Uterus (tissue), 4 donors: Measurements from ENCODE around the gene ZNF790. TPM values are rescaled to one million over a fixed set of nuclear protein-coding genes. Genes with fewer than 3 reads are reported as not detected.

Experiments used
- DNase-seq, 2 donors: peaks; one replicate each; pipeline ENCODE4 v3.0.0-alpha.2; 2019 to 2020
- H3K27ac ChIP-seq, 2 donors: fragments of 200-600 bp; sonication (generic); 1 replicate in 1 of 2; 2 replicates in 1 of 2; pipeline ENCODE4 v1.5.1; 2016 to 2018
- H3K27me3 ChIP-seq, 2 donors: fragments of 200-600 bp; sonication (generic); one replicate each; pipeline ENCODE4 v1.5.1; 2018 to 2019; ENCODE audit warnings: control low read depth in 1 of 2
- H3K36me3 ChIP-seq, 2 donors: fragments of 200-600 bp; sonication (generic); one replicate each; pipeline ENCODE4 v1.5.1; 2019; ENCODE audit warnings: control low read depth in 1 of 2
- H3K4me1 ChIP-seq, 2 donors: fragments of 200-600 bp; sonication (generic); one replicate each; pipeline ENCODE4 v1.5.1; 2018 to 2019; ENCODE audit warnings: control low read depth in 1 of 2
- H3K4me3 ChIP-seq, 2 donors: fragments of 200-600 bp; sonication (generic); 1 replicate in 1 of 2; 2 replicates in 1 of 2; pipeline ENCODE4 v1.5.1; 2018 to 2019; ENCODE audit warnings: mild to moderate bottlenecking in 1 of 2
- H3K9me3 ChIP-seq, 2 donors: fragments of 200-600 bp; sonication (generic); one replicate each; pipeline ENCODE4 v1.5.1; 2019; ENCODE audit warnings: control low read depth in 1 of 2
- POLR2A ChIP-seq, 2 donors: fragments of 450-650 bp; IDR thresholded peaks; one replicate each; pipeline ENCODE4 v1.6.1; 2016; ENCODE audit warnings: antibody characterized with exemption in 2 of 2, mild to moderate bottlenecking in 1 of 2, moderate library complexity in 1 of 2
- intact Hi-C: fragments of 100-400 bp; cut with DNase I; formaldehyde crosslinking; loops from one replicate; pipeline ENCODE4 v1.15.1; 2023; ENCODE audit warnings: low total_unique reads
- total RNA-seq, 4 donors: library from RNA; depleted of rRNA in 3 of 4; stranded (reverse); fragments of >200 nt in 3 of 4; gene quantifications; one replicate each; pipeline versions ENCODE4 v1.1.0 to v1.2.4, GENCODE V29; 2014 to 2023
- TF ChIP-seq, protein P1 (sequence below), 4 experiments: fragments of 200-600 bp in 2 of 4; fragments of 450-650 bp in 2 of 4; sonication (generic) in 2 of 4; IDR thresholded peaks; one replicate each; pipeline ENCODE4 v1.5.1; 2016 to 2019; ENCODE audit warnings: antibody characterized with exemption in 4 of 4, mild to moderate bottlenecking in 2 of 4, moderate library complexity in 1 of 4
- donor health status: DM: yes; HTN: yes; CAD: no.

The ZNF790 gene
- total RNA-seq = 10 to 100 TPM in 2 of 4 donors, 1 to 10 TPM in 2; 5.6 to 19.8 (median 8.3) TPM

DNA sequence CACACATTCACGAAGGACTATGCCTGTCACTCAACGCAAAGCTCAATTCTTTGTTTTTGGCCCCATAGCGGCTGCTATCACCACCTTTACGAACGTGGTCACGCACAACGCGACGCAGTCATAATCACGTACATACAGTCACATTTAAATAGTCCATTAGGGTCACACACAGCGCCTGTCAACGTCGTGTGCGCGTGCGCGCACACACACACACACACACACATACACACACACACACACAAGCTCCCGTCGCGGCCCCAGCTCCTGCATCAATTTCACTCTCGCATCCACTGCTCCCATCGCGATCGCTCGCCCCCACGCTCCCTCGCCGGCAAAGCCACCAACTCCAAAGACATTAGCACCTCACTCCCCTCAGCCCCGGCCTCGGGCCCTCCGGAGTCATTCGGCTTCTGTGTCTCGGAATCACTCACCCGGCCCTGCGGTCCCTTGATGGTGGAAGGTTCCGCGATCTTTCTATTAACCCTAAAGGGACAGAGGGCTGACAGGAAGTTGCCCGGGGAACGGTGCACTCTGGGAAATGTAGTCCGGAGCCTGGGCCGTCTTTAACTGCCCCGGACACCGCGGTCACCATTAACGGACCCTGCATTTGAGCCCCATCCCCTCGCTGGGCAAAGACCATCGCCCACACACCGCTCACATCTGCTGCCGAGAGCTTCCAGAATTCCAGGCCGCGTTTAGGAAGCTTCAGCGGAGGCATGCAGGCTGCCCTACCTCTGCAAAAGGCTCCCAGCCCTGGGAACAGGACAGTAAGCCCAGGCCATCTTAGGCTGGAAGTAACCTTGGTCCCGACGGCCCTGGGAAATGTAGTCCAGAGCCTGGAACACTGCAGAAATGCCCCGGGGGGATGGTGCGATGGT, at the start of gene ZNF790:
Gene ZNF790 (minus strand): TSS at position 482 of the 878 bp plus-strand sequence. CDS start 12,768 bp downstream, outside the sequence.
- H3K27me3 ChIP-seq = no peaks in the 10 kb centered on the region
- intact Hi-C loops = no loop called here
- peak; percentile 85 to 86 for DNase-seq
- H3K36me3 ChIP-seq = no peaks in the 10 kb centered on the region
- H3K9me3 ChIP-seq = peaks cover 0 to 15% of the 10 kb centered on the region in 2 donors
- TF ChIP-seq, protein P1, sequence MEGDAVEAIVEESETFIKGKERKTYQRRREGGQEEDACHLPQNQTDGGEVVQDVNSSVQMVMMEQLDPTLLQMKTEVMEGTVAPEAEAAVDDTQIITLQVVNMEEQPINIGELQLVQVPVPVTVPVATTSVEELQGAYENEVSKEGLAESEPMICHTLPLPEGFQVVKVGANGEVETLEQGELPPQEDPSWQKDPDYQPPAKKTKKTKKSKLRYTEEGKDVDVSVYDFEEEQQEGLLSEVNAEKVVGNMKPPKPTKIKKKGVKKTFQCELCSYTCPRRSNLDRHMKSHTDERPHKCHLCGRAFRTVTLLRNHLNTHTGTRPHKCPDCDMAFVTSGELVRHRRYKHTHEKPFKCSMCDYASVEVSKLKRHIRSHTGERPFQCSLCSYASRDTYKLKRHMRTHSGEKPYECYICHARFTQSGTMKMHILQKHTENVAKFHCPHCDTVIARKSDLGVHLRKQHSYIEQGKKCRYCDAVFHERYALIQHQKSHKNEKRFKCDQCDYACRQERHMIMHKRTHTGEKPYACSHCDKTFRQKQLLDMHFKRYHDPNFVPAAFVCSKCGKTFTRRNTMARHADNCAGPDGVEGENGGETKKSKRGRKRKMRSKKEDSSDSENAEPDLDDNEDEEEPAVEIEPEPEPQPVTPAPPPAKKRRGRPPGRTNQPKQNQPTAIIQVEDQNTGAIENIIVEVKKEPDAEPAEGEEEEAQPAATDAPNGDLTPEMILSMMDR (IDR thresholded peaks at IDR 0.05) = no peak
- TF ChIP-seq POLR2A (IDR thresholded peaks at IDR 0.05) = no peak
- H3K4me3 ChIP-seq = peak within 1 kb of the TSS; percentile 66 to 79
- H3K27ac ChIP-seq = peak within 1 kb of the TSS; percentile 75 to 82
- peaks cover 0 to 4% of the 10 kb centered on the region in 2 donors for H3K4me1 ChIP-seq

DNA sequence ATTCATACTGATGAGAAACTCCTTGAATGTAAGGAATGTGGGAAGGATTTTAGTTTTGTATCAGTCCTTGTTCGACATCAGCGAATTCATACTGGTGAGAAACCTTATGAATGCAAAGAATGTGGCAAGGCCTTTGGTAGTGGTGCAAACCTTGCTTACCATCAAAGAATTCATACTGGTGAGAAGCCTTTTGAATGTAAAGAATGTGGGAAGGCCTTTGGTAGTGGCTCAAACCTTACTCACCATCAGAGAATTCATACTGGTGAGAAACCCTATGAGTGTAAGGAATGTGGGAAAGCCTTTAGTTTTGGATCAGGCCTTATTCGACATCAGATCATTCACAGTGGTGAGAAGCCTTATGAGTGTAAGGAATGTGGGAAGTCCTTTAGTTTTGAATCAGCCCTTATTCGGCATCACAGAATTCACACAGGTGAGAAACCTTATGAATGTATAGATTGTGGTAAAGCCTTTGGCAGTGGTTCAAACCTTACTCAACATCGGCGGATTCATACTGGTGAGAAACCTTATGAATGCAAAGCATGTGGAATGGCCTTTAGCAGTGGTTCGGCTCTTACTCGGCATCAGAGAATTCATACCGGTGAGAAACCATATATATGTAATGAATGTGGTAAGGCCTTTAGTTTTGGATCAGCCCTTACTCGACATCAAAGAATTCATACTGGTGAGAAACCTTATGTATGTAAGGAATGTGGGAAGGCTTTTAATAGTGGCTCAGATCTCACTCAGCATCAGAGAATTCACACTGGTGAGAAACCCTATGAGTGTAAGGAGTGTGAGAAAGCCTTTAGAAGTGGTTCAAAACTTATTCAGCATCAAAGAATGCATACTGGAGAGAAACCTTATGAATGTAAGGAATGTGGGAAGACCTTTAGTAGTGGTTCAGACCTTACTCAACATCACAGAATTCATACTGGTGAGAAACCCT, 39.1 kb upstream of the ZNF790 start:
- peaks cover 0 to 4% of the 10 kb centered on the region in 2 donors for H3K27me3 ChIP-seq
- no peaks in the 10 kb centered on the region for H3K36me3 ChIP-seq
- intact Hi-C loops = no loop called here

DNA sequence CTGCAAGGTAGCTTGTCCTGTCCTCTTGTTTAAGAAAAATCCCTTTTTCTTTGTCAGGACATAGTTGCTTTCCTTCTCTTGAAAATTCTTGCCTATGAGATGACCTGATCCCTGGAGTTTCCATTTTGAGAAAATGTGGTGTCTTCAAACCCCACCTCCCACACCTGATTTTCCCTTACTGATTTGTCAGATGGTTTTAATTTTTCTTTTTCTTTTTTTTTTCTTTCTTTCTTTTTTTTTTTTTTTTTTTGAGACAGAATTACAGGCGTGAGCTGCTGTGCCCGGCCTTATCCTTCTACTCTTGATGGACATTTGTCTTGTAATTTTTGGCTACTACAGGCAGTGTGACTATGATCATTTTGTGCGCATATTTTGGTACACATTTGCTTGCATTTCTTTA, 13.7 kb upstream of the ZNF790 start:
- H3K4me1 ChIP-seq = peaks cover 0 to 4% of the 10 kb centered on the region in 2 donors
- TF ChIP-seq, protein P1 (IDR thresholded peaks at IDR 0.05) = no peak
- TF ChIP-seq POLR2A (IDR thresholded peaks at IDR 0.05) = no peak
- H3K27ac ChIP-seq = no peak overlapping the region
- DNase-seq = no peak
- peaks cover 0 to 10% of the 10 kb centered on the region in 2 donors for H3K9me3 ChIP-seq
- H3K4me3 ChIP-seq = no peak overlapping the region
- H3K27me3 ChIP-seq = no peaks in the 10 kb centered on the region
- intact Hi-C loops = no loop called here
- H3K36me3 ChIP-seq = no peaks in the 10 kb centered on the region

More for the DNA sequence above, 39.1 kb upstream of the ZNF790 start:
- Histone ChIP-seq H3K4me1 (no peaks in the 10 kb centered on the region), H3K9me3 (peaks cover 9 to 97% of the 10 kb centered on the region in 2 donors), H3K27ac (no peak overlapping the region), H3K4me3 (no peak overlapping the region)
- no peak for DNase-seq
- no peak for TF ChIP-seq POLR2A (IDR thresholded peaks at IDR 0.05)
- TF ChIP-seq, protein P1 (IDR thresholded peaks at IDR 0.05) = no peak

DNA sequence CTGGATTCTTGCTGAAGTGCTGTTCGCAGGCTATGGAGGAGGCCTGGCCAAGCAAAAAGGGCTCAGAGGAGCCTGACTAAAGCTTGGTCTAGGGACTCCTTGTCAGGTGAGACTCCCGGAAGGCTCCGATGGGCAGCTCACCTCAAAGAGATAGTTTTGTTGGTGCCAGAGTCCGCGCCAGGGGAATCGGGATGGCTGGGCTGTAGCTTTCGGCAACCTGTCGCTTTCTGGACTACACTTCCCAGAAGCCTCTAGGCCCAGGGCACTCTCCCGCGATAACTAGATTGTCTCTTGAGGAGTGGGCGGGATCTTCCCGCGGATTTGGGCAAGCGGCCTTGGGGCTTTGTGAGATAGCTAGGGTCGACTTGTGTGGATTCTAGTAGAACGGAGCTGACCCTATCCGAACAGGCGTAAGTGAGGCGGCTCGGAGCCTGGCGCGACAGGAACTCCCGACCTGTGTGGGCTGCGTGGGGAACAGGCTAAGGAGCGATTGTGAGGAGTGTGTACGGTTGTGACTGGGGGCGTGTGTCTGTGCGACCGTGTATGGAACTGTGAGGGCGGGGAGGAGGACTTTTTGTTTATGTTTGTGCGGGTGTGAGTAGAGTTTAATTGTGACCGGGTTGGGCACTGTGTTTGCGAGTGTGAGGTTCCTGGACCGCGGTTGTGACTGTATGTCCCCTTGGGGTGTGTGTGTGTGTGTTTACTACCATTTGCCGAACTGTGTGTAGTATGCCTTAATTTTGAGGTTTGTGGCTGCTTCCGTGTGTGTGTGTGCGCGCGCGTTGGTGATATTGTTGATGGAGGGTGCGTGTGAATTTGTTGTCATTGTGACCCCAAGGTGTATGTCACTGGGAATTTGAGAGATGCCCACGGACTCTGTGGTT, 12.6 kb upstream of the ZNF790 start, which contains the start of gene ZNF345:
Gene ZNF345 (plus strand): TSS at position 318 of the 884 bp plus-strand sequence. CDS start 25,955 bp downstream, outside the sequence.
- peak; percentile 12 to 40 for TF ChIP-seq POLR2A (IDR thresholded peaks at IDR 0.05)
- TF ChIP-seq, protein P1 (IDR thresholded peaks at IDR 0.05) = no peak
- DNase-seq = peak; percentile 90 to 93
- Histone ChIP-seq H3K36me3 (no peaks in the 10 kb centered on the region), H3K9me3 (no peaks in the 10 kb centered on the region), H3K27me3 (no peaks in the 10 kb centered on the region), H3K4me1 (peaks cover 0 to 4% of the 10 kb centered on the region in 2 donors), H3K27ac (peak within 1 kb of the TSS; percentile 87 to 94), H3K4me3 (peak within 1 kb of the TSS; percentile 71 to 85)
- intact Hi-C loops = no loop called here
